ENCODE data around the gene PPTC7. TPM values are rescaled to one million over a fixed set of nuclear protein-coding genes. Genes with fewer than 3 reads are reported as not detected.
A peak's percentile ranks its signal among the peaks of the same experiment; 100 is the strongest.

The PPTC7 gene
- total RNA-seq, 2 donors from 2014 or later: 15.2 TPM

DNA sequence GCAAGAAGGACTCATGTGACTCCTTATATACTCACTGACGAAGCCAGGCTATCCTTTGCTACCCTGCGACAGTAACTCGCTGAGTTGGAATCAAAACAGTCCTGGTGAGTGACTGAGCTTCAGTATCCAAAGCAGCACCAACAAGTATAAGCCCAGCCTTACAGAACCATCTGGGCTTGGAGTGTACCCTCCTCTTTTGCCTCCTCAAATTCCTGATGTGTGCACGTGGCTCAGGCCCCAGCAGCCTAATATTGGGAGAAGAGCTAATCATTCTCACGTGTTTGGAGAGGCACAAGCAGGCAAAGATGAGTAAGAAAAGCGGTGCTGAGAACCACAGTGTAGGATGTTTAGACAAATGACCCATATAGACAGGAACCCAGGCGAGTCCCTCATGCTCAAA lies 34.4 kb downstream of the PPTC7 start:
- H3K27ac Mint-ChIP-seq: no peak overlapping the region
- TF ChIP-seq, protein P1, sequence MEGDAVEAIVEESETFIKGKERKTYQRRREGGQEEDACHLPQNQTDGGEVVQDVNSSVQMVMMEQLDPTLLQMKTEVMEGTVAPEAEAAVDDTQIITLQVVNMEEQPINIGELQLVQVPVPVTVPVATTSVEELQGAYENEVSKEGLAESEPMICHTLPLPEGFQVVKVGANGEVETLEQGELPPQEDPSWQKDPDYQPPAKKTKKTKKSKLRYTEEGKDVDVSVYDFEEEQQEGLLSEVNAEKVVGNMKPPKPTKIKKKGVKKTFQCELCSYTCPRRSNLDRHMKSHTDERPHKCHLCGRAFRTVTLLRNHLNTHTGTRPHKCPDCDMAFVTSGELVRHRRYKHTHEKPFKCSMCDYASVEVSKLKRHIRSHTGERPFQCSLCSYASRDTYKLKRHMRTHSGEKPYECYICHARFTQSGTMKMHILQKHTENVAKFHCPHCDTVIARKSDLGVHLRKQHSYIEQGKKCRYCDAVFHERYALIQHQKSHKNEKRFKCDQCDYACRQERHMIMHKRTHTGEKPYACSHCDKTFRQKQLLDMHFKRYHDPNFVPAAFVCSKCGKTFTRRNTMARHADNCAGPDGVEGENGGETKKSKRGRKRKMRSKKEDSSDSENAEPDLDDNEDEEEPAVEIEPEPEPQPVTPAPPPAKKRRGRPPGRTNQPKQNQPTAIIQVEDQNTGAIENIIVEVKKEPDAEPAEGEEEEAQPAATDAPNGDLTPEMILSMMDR (conservative IDR thresholded peaks at IDR 0.05): no peak
- H3K4me3 Mint-ChIP-seq: no peak overlapping the region

DNA sequence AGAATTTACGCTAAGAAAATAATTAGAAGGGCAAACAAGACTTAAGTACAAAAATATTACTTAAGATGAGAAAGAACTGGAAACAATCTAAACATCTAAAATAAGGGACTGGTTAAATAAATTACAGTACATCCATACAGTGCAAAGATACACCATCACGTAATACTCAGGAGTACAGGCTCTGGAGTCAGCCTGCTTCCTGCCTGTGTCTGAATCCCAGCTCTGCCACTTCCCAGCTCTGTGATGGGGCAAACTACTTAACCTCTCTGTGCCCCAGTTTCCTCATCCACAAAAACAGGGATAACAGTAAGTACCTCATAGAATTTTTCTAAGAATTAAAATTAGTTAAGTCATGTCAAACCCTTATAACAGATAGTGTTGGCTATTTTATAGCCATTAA lies 36.0 kb downstream of the PPTC7 start:
- 90% methylated on average over 2 of the region's 2 CpGs; no CpG with 5 or more reads in 1 of the 2 experiments for WGBS, 2 experiments (ENCODE audit: insufficient coverage in 1 of 2, insufficient read length in 1 of 2)
- Histone ChIP-seq H3K4me3 (ENCODE audit: low read length) (no peak overlapping the region), H3K36me3 (ENCODE audit: control insufficient read depth, insufficient read depth, low read length) (peaks cover 24% of the 10 kb centered on the region), H3K4me1 (ENCODE audit: control insufficient read depth, insufficient read depth, low read length) (peaks cover 7% of the 10 kb centered on the region), H3K9ac (ENCODE audit: extremely low read depth, low read length, poor library complexity, severe bottlenecking) (no peak overlapping the region), H3K9me3 (ENCODE audit: control insufficient read depth, low read length) (no peaks in the 10 kb centered on the region), H3K27ac (ENCODE audit: low read depth, low read length) (no peak overlapping the region), H3K27me3 (ENCODE audit: control insufficient read depth, insufficient read depth, low read length, poor library complexity, severe bottlenecking) (no peaks in the 10 kb centered on the region)
- Mint-ChIP-seq H3K4me1 (peaks cover 20% of the 10 kb centered on the region), H3K27ac (no peak overlapping the region), H3K36me3 (ENCODE audit: low read depth) (peaks cover 42% of the 10 kb centered on the region), H3K27me3 (ENCODE audit: insufficient read depth) (no peaks in the 10 kb centered on the region), H3K4me3 (no peak overlapping the region), H3K9me3 (no peaks in the 10 kb centered on the region)
- TF ChIP-seq, protein P1 (conservative IDR thresholded peaks at IDR 0.05): no peak
- peak; percentile 5 for DNase-seq

More for the DNA sequence above, 34.4 kb downstream of the PPTC7 start:
- 90 to 100% methylated on average over 4 to 7 of the region's 7 CpGs for whole genome bisulfite sequencing, 2 experiments (ENCODE audit: insufficient coverage in 1 of 2, insufficient read length in 1 of 2)
- no peaks in the 10 kb centered on the region for H3K9me3 Mint-ChIP-seq
- peaks cover 33% of the 10 kb centered on the region for H3K36me3 Mint-ChIP-seq (ENCODE audit: low read depth)
- no peaks in the 10 kb centered on the region for H3K27me3 Mint-ChIP-seq (ENCODE audit: insufficient read depth)
- no peak overlapping the region for H3K9ac ChIP-seq (ENCODE audit: extremely low read depth, low read length, poor library complexity, severe bottlenecking)
- peaks cover 7% of the 10 kb centered on the region for H3K4me1 ChIP-seq (ENCODE audit: control insufficient read depth, insufficient read depth, low read length)
- H3K27me3 ChIP-seq (ENCODE audit: control insufficient read depth, insufficient read depth, low read length, poor library complexity, severe bottlenecking): no peaks in the 10 kb centered on the region
- H3K4me3 ChIP-seq (ENCODE audit: low read length): no peak overlapping the region
- no peaks in the 10 kb centered on the region for H3K9me3 ChIP-seq (ENCODE audit: control insufficient read depth, low read length)
- no peak for DNase-seq
- peaks cover 20% of the 10 kb centered on the region for H3K36me3 ChIP-seq (ENCODE audit: control insufficient read depth, insufficient read depth, low read length)
- H3K27ac ChIP-seq (ENCODE audit: low read depth, low read length): no peak overlapping the region
- H3K4me1 Mint-ChIP-seq: peaks cover 8% of the 10 kb centered on the region

DNA sequence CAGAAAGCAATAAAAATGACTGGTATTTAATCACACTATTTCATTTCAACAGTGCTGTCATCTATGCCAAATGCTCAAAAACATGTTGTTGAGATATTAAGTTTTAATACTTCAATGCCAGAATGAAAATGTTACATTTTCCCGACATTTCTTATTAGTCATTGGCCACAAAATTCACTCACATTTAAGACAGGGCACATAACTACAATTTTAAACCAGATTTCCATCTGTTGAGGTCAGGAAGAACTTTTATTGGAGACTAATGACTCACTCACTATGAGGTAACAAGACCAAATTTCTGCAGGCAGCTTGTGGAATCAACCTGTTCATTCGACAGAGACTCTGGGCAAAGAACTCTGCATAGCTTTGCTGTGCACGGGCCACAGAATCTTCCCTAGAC lies 36.8 kb downstream of the PPTC7 start:
- H3K27ac Mint-ChIP-seq: no peak overlapping the region
- Histone ChIP-seq H3K36me3 (ENCODE audit: control insufficient read depth, insufficient read depth, low read length) (peaks cover 27% of the 10 kb centered on the region), H3K27ac (ENCODE audit: low read depth, low read length) (no peak overlapping the region), H3K9me3 (ENCODE audit: control insufficient read depth, low read length) (no peaks in the 10 kb centered on the region), H3K4me3 (ENCODE audit: low read length) (no peak overlapping the region), H3K4me1 (ENCODE audit: control insufficient read depth, insufficient read depth, low read length) (peaks cover 7% of the 10 kb centered on the region), H3K27me3 (ENCODE audit: control insufficient read depth, insufficient read depth, low read length, poor library complexity, severe bottlenecking) (no peaks in the 10 kb centered on the region), H3K9ac (ENCODE audit: extremely low read depth, low read length, poor library complexity, severe bottlenecking) (no peak overlapping the region)
- H3K4me1 Mint-ChIP-seq: peaks cover 20% of the 10 kb centered on the region
- TF ChIP-seq, protein P1 (conservative IDR thresholded peaks at IDR 0.05): no peak
- H3K27me3 Mint-ChIP-seq (ENCODE audit: insufficient read depth): no peaks in the 10 kb centered on the region
- 89 to 100% methylated on average over 1 to 3 of the region's 3 CpGs for WGBS, 2 experiments (ENCODE audit: insufficient coverage in 1 of 2, insufficient read length in 1 of 2)
- no peaks in the 10 kb centered on the region for H3K9me3 Mint-ChIP-seq
- H3K36me3 Mint-ChIP-seq (ENCODE audit: low read depth): peaks cover 39% of the 10 kb centered on the region
- peak; percentile 30 for DNase-seq
- no peak overlapping the region for H3K4me3 Mint-ChIP-seq
